HFF-Myc (cell line): Measurements from ENCODE around the gene ZHX3.

ENCODE experiments used
- DNase-seq: peaks from one replicate; pipeline ENCODE4 v3.0.0-alpha.2; 2011; ENCODE audit warnings: low read depth; ENCODE audit errors: extremely low read depth
- H3K4me3 ChIP-seq: replicated peaks from 2 replicates; pipeline ENCODE4 v1.5.1; 2011; ENCODE audit warnings: low read depth, mild to moderate bottlenecking, control low read depth, low read length
- CTCF ChIP-seq: IDR thresholded peaks from 2 replicates; pipeline ENCODE4 v1.5.1; 2012; ENCODE audit warnings: mild to moderate bottlenecking, low read depth, low read length, control low read depth; ENCODE audit errors: missing control alignments

The ZHX3 gene

GRCh38 chr20:41171736-41172295 is 145.7 kb downstream of the ZHX3 start:
- no peak for TF ChIP-seq CTCF
- DNase-seq = no peak
- H3K4me3 ChIP-seq = no peak overlapping the region

DNA sequence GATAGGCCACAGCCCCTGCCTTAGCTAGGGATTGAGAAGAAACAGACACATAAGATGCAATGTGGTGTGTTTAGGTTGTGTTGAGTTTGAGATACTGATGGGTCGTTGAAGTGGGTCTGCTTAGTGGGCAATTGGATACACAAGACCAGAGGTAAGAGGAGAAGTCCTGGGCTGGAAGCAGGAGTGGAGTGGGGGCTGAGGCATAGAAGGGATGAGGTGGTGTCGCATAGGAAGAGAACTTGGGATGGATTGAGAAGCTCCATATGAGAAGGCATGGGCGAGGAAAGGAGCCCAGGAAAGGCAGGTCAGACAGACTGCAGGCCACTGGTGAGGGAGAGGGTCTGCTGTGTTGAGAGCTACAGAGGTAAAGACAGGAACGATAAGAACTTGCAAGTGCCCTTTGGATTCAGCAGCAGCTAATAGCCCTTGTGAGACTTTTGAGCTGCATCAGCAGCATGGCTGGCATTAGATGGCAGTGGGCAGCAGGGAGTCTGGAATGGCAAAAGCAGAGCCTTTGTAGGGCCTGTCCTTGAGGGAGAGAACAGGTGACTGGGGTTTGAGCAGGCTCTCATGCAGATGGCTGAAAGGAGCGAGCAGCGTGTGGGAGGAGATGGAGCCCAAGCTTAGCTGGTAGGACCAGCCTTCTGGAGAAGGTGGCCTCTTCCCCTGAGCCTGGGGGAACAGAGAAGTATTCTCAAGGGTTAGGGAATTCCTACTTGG is 147.0 kb downstream of the ZHX3 start:
- TF ChIP-seq CTCF = no peak
- DNase-seq = no peak
- no peak overlapping the region for H3K4me3 ChIP-seq

GRCh38 chr20:41169791-41170351 is 147.7 kb downstream of the ZHX3 start:
- H3K4me3 ChIP-seq = no peak overlapping the region
- DNase-seq = peak; percentile 30

GRCh38 chr20:41169162-41169690 is 148.3 kb downstream of the ZHX3 start:
- TF ChIP-seq CTCF = no peak
- no peak overlapping the region for H3K4me3 ChIP-seq
- no peak for DNase-seq

More at GRCh38 chr20:41169791-41170351, 147.7 kb downstream of the ZHX3 start:
- no peak for TF ChIP-seq CTCF

DNA sequence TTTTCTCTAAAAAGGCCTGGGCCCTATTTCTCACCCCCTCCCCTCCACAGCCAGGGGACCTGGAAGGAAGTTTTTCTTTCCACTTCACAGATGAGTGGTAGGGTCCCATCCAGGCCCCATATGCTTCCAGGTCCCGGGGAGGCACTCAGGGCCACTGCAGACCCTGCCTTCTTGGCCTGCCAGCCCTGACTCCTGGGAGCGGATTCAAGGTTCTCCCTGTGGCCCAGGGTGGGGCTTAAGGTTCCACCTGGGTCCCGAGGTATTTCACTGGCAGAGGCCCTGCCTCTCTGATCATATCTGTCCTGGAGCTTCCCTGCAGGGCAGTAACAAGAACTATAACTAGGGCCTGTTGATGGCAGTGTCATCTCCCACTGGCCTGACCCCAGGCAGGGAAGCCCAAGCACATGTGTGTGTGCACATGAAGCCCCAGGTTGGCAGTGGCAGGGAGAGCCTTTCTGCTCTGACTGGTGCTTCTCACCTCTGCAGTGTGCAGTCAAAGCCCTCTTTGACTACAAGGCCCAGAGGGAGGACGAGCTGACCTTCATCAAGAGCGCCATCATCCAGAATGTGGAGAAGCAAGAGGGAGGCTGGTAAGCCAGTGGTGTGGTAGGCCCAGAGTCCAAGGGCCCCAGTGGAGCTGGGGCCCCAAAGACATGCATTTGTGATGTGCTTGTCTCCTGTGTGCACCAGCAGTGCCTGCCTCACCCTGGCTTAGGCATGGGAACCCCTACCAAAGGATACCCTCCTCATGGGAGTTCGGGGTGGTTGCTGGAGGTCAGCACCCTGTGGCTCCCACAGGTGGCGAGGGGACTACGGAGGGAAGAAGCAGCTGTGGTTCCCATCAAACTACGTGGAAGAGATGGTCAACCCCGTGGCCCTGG is 149.0 kb downstream of the ZHX3 start:
- H3K4me3 ChIP-seq = no peak overlapping the region
- TF ChIP-seq CTCF = no peak
- DNase-seq = no peak

DNA sequence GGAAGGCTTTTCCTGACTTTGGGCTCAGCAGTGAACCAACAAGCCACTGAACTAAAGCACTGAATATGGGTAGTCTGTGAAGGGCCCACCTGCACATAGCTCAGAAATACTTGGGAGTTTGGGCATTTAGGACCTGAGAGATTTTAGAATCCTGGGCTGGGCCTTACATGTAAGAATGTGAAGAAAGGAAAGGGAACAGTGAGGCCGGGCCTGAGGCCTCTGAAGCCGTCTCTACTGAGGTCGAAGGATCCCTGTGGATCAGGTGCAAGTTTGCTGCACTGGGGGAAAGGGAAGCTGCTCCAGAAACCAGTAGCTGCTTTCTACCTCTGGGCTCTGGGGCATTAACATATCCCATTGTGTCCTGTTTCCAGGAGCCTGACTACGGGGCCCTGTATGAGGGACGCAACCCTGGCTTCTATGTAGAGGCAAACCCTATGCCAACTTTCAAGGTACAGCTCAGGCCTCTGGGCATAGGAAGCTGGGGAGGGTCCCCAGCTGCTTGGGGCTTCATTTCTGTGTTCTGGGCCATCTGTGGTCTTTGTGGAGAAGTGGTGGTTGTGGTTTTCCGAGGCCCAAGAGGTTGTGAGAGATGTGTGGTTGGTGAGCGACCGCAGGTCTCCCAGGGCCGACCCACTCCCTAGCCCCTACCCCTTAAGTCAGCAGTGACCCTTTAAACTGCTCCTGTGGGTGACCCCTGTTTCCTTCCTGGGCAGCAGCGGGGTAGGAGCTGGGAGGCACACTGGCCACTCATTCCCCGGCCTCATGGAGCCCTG is 149.9 kb downstream of the ZHX3 start:
- H3K4me3 ChIP-seq = no peak overlapping the region
- no peak for TF ChIP-seq CTCF
- no peak for DNase-seq
